ENCODE data around the gene SLC1A4.
A peak's percentile ranks its signal among the peaks of the same experiment; 100 is the strongest.

SLC1A4 gene

DNA sequence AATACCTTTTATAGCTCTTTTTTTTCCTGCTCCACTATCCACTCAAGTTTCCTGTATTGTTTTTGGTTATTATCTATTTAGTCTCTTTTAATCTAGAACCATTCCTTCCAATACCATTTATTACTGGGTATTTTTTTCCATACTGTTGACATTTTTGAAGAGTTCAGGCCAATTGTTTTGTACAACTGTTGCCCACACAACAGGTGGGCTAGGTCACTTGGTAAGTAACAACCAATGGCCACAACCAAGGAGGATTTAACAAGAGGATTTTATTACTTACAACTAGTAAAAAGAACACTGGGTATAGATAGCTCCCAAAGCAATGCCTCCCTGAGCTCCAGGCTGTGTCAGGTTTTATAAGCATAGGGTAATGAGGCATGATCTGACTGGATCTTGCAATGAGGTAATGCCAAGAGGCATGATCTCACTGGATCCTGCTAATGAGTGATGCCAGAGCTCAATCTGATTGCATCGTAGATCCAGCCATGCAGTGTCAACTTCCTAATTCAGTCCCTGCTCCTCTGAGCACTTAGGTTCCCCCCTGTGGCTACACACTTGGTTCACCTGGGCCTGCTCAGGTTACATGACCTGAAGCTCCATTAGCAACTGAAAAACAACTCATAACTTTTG is 59.9 kb downstream of the SLC1A4 start:
- no peak for DNase-seq (ENCODE audit: low read depth in 4 of 4, low spot score in 1 of 4)

DNA sequence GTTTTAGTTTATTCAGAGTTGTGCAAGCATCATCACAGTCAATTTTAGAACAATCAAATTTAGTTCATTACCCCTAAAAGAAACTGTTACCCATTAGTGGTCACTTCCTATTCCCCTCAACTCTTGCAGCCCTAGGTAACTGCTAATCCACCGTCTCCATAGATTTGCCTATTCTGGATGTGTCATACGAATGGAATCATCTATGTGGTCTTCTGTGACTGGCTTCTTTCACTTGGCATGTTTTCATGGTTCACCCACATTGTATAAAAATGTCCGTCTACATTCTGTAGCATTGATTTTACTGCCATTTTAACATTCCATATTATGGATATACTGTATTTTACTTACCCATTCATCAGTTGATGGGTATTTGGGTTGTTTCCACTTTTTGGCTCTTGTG is 61.7 kb downstream of the SLC1A4 start:
- no peak for DNase-seq (ENCODE audit: low read depth in 4 of 4, low spot score in 1 of 4)

DNA sequence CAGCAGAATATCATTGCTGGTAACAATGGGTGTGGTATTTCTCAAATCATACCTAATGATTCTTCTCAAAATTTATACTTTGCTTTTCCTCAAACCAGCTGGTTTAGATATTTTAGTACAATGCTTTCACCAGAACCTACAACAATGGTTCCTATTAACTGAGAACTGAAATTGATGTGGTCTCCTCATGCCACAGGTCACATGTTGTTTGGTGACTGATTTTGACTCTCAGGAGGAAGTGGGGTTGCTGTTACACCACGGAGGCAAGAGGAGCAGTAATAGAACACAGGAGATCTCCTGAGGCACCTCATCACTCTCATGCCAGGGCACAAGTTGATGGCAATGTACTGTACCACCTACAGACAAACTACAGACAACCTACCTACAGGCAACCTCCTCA is 64.0 kb downstream of the SLC1A4 start:
- DNase-seq (ENCODE audit: low read depth in 4 of 4, low spot score in 1 of 4): no peak

DNA sequence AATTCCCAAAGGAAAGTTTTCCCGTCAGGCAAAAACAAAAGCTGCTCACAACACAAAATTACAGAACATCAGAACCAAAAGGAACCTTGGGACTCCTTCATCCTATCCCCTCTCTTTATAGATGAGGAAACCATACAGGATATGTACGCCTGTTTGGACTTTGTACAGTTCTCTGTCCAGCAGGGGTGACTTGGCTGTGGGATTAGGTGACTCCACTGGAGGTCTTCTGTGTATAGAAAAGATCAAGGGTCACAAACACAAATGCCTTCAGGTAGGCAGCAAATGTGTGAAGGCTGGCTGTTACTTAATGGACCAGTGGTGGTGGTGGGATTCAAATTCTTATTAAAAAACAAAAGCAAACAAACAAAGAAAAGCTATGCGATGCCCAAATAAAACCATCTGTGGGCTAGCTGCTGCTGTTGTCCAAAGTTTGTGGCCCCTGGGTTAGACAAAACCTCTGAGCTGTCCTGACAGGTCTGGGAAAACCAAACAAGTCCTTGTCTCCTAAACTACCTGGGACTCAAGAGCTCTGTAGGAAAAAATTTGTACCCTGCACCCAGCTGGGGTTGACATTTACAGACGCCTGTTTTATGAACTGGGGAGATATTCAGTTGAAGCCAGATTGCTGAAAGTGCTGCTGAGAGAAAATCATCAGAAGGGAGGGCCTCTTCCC is 65.7 kb downstream of the SLC1A4 start:
- DNase-seq (ENCODE audit: low read depth in 4 of 4, low spot score in 1 of 4): no peak

DNA sequence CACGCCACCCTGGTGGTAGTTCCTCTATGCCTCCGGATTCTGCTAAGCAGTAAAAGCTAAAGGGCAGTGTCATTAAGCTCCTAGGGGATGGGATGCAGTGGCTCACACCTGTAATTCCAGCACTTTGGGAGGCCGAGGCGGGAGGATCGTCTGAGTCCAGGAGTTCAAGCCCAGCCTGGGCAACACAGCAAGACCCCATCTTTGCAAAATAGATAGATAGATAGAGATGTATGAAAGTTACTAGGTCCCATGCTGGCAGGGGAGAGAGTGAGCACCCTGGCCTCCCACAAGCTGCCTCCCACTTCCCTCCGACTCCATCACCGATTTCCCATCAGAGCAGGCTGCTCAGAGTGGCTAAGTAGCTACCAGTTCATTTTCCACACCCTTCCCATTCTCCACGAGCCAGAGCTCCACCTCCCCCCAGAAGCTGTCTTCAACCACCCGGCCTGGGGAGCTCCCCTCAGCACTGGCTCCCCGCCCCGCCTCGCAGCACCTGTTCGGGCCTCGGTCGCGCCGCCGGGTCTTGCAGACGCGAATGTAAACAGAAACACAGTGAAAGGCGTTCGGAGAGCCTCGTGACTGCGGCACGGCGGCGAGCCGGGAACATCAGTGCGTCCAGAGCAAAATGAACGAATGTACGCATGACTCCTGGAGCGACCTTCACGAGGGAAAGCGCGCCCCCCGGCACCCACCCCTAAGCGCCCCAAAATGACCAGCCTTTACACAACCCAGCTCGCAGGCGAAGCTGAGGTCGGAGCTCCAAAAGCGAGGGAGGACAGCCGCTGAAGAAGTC is 66.4 kb downstream of the SLC1A4 start:
- peak in 3 of 4 experiments; percentile 18 to 42 (median 33) for DNase-seq (ENCODE audit: low read depth in 4 of 4, low spot score in 1 of 4)

DNA sequence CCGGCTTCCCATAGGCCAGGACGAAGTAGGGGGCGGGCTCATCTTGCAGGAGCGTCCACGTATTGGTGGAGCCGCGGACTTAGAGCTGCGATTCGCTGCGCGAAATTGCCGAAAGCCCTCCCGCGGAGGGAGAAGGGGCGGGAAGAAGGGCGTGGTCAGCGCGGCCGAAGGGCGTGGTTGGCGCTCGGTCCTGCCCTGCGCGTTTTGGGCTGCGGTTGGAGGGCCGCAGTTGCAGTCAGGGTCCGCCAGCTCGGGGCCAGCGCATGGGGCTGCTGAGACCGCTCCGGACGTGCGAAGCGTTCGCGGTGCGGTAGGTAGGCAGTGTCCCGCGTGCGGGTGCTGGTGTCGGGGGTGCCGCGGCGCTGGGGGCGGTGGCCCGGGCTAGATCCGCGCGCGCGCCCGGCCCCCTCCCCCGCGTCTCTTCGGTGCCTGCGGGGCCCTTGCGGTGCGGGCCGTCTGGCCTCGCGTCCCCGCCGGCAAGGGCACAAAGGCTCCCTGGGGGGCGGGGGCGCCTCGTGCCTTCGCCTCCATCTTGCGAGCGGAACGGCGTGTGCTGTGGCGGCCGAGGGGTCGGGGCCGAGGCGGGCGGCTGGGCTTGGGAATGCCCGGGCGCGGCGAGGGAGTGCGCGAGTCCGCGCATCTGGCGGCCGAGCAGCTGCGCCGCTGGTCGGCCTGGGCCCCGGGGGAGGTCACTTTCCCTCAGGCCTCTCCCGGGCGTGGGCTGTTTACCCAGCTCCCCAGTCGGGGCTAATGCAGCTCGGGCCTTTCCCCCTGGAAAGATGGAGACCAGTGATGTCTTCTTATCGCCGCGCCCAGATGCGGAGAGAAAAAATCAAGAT is 67.2 kb downstream of the SLC1A4 start, which contains the start of gene CEP68:
Gene CEP68, plus strand, starts transcription at position 202 of the 839 bp plus-strand sequence. CDS start 13,029 bp downstream, outside the sequence.
- peak; percentile 88 to 95 (median 91) for DNase-seq (ENCODE audit: low read depth in 4 of 4, low spot score in 1 of 4)

DNA sequence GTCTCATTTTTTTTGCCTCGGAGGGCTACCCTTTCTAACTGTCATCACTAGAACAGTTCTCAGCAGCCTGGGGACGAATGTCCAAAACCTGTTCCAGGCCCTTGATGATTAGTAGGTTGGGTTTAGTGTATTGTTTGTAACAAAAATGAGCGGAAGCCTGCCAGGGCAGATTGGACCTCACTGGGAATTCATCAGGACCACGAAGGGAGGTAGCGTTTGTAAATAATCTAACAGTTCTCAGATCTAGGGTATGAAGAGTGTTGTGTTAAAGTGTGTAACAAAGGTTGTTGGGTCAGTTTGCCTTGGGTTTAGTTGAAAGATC is 67.8 kb downstream of the SLC1A4 start:
- no peak for DNase-seq (ENCODE audit: low read depth in 4 of 4, low spot score in 1 of 4)

DNA sequence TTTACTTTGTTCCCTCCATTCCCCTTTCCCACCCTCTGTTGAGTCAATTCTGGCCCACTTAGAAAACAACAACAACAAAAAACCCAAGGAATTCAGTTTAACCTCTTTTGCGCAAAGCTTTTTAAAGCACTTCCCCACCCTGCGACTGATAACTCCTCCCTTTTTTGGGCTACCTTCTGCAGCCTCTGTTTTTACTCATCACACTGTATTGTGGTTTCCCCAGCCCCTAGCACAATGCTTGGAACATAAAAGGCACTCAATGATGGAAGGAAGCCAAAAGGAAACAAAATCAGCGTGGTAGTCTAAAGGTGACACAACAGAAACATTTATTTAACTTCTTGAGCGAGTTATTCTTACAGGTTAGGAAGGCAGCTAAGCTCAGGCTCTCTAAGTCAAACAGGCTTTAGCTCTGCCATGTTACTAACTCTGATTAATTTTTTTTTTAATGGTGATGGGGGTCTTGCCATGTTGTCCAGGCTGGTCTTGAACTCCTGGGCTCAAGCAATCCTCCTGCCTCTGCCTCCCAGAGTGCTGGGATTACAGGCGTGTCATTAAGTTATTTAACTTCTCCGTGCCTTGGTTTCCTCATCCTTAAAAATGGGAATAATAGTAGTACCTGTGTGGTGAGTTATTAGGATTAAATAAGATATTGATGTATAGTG is 68.3 kb downstream of the SLC1A4 start:
- DNase-seq (ENCODE audit: low read depth in 4 of 4, low spot score in 1 of 4): peak in 2 of 4 experiments; percentile 23 to 36

DNA sequence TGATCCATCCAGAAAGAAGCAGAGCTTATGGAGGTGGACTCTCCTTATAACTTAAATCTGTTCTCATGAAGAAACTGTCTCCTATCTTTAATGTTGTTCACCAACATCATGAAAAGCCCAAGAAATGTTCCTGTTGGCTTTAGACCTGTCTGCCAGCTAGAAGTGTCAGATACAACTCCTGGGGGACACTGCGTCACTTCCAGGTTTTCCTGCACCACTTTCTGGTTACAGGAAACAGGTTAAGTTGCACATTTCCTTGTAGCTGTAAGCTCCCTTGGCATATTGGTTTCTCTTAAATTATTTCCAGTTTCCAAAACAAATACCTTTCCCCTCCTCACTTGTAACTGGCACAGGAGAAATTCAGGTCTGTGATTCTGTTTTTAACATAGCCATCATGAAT is 69.9 kb downstream of the SLC1A4 start:
- no peak for DNase-seq (ENCODE audit: low read depth in 4 of 4, low spot score in 1 of 4)

DNA sequence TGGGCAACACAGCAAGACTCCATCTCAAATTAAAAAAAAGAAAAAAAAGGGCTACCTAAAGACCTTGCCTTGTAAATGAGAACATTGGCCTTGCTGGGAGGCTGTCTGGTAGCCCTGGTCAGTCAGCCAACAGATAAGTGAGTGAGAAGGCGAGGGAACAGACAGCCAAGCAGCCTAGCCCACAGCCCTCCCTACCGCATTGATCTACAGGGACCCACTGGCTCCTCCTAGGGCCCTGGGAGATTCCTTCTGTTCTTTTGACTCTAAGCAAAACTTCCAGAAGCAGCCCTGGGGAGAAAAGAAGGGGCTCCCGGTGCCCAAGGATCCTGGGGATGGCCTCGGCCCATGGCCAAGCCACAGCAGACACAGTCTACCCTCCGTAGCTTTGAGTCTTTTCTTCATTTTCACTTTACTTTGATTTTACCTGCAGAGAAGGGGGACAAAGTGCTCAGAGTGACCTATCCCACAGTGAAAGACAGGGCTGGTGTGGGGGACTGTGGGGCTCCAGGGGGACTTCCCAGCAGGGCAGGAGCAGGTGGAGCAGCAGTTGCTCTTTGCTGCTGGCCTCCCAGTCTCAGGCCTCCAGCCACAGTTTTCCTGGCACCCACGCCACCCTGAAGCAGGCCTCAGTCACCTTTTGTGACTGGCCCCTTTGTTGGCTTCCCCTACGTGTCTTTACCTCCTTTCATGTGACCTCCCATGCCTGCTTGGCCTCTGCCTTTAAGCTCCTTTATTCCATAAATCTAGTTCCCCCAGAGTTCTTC is 72.1 kb downstream of the SLC1A4 start:
- DNase-seq (ENCODE audit: low read depth in 4 of 4, low spot score in 1 of 4): no peak

DNA sequence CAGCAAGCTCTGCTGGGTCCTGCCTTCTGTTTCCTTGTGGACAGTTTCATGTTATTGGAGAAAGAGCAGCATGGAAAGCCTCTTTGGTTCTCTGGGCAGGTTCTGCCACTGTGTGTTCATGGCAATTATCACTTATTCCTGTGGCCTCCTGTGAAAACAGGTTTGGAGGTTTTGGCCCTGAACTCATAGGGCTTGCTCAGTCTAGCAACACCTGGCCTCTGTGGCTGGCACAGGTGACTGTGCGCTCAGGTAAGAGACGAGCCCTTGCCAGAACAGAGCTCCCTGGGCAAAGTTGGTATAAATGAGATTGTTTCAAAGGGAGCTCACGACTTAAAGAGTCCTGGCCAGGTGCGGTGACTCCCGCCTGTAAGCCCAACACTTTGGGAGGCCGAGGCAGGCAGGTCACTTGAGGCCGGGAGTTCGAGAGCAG is 72.7 kb downstream of the SLC1A4 start:
- no peak for DNase-seq (ENCODE audit: low read depth in 4 of 4, low spot score in 1 of 4)

DNA sequence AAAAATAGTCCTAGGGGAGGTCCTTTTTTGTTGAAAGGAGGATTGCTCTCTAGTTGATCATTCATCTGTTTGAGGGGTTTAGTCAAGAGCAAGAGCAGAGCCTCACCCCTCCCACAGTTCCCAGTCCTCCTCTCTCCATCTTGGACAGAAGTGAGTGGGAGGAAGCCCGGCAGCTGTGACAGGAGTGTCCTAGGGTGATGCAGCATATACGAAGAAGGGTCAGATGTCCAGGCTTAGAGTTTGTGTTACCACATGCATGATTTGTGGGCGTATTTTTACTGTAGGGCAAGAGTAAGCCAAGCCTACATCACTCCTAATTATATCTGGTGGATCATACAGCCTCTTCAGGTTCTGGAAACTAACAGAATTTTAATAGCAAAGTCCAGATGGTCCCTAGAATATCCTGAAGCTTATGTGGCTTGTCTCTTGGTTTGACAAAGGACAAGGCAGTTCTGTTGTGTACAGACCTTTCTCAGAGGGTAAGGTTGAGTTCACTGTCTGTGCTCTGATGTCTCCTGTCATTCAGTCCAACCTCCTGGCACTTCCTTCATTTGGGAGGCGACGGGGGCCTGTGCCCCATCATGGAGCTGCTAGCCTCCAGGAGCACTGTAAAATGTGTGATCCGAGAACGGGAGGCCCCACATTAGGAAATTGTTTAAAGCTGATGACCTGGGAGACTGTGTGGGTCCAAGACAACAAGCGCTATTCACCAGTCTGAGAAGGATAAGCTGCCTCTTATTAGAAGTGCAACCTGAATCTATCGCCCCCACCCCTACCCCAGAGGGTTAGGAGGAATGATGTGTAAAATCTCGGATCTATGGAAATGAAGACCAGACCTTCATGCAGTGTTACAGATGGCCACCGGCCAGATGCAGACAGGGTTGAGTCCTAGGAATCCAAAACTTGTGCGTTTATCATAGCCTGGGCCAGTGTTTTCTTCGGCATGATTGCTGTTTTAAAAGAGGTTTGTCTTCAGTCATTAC is 73.9 kb downstream of the SLC1A4 start:
- DNase-seq (ENCODE audit: low read depth in 4 of 4, low spot score in 1 of 4): no peak

DNA sequence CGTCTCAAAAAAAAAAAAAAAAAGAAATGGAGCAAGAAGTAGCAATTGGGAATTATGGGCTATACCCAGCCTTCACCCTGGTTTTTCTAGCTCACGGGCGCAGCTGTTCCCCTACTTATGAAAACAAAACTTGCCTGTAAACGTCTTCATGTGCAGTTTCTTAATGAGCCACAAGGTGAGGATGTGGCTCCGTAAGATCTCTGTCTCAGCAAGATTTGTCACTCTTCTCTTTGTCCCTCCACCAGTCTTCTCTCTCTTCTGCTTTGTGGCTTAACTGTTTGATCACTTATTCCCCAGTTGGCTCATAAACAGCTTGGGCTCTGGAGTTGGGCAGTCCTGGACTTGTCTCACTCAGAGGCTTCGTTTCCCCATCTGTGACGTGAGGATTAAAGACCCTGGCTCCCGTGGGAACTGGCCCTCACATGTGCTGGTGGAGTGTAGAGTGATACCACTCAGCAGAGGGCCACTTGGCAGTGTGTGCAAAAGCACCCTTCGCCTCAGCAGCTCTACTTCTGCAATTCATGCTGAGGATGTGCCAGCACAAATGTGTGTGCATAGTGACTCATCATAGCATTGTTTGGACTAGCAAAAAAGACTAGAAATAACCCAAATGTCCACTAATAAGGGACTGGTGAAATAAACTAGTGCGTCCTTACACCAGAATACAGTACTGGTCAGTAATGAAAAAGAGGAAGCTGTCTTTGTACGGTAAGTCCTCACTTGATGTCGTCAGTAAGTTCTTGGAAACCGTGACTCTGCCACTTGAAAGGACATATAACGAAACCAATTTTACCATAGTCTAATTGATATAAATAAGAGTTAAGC is 75.7 kb downstream of the SLC1A4 start:
- DNase-seq (ENCODE audit: low read depth in 4 of 4, low spot score in 1 of 4): no peak

DNA sequence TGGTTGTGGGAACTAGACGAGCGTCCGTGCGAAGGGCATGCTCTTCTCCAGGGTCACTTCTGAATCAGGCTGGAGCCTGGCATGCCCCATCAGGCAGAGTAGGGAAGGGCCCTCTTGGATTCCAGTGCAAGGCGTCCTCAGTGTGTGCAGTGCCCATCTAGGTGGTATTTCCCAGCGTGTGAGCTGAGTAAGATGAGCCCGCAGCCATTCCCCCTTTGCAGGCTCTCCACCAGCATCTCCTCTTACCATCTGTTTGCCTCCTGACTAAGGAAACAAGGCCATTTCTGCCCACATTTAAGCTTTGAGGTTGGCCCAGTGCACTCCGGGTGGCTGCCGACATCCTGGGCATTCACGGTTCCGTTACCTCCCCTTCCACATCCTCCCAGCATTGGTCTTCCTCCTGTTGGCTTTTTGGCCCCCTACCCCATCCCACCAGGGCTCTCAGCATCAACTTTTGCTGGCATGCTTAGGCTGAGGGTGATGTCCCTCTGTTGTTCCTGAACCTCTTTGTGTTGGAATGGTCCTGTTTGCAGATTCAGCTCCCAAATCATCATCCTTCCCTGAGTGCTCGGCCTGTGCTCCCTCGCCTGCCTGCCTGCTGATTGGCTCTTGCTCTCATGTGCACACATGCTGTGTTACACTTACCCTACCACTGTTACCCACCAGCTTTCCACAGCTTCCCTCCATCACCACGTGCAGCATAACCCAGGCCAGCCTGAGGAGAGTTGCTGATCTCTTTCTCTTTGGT is 78.8 kb downstream of the SLC1A4 start:
- DNase-seq (ENCODE audit: low read depth in 4 of 4, low spot score in 1 of 4): no peak

DNA sequence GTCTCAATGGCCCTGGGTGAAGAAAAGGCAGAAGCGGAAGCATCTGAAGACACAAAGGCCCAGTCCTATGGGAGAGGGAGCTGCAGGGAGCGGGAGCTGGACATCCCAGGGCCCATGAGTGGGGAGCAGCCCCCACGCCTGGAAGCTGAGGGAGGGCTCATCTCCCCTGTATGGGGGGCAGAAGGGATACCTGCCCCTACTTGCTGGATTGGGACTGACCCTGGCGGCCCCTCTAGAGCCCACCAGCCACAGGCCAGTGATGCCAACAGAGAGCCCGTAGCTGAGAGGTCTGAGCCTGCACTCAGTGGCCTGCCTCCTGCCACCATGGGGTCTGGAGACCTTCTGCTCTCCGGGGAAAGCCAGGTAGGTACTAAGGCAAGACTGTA is 80.2 kb downstream of the SLC1A4 start:
- DNase-seq (ENCODE audit: low read depth in 4 of 4, low spot score in 1 of 4): no peak

DNA sequence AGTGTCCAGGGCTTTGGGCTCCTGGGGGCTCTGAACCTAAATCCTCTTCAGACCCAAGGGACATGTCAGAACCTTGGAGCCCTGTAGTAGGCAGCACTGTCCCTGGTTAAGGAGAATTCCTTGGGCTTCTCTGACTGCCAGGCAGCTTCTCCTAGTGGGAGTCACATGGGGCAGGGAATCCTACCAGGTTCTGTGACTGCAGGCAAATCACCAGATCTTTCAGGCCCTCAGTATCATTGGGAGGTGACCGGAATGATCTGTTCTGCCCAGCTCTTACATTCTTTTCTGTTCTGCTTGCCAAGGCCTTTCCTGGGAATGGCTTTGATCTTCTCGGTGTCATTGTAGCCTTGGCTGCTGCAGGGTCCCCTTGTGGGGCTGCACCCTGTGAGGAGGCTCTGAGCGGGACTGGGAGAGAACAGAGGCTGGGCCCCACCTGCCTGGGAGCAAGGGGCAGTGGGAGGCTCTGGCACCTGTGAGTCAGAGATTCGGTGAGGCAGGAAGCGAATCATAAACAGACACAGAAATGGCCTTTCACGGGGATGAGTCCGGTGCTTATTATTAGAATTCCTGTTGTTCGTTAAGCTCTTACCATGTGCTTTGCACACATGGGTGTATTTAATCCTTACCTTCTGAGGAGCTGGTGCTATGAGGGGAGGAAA is 81.1 kb downstream of the SLC1A4 start:
- DNase-seq (ENCODE audit: low read depth in 4 of 4, low spot score in 1 of 4): no peak

DNA sequence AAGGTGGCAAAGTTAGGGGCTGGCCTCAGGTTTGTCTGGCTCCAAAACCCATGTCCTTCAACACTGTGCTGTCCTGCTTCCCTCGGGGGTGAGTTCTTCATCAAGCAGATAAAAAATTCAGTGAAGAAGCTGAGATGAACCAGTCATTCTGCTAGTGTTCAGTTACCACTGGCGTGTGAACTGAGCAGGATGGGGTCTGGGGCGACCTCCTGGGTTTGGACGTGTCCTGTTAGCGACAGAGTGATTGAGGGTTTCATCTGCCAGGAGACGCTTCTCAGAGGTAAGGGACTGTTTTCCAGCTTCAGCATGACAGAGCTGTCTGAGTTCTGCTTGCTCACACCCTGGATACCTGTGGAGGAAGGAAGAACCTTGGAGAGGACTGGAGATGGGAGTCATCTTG is 81.7 kb downstream of the SLC1A4 start:
- no peak for DNase-seq (ENCODE audit: low read depth in 4 of 4, low spot score in 1 of 4)
